GM21367 (cell line): ENCODE measurements around the gene CD4.
A peak's percentile ranks its signal among the peaks of the same experiment; 100 is the strongest.

Experiments used
- ATAC-seq: cut with Tn5 transposase; IDR thresholded peaks from one replicate; pipeline ENCODE4 v1.9.1; 2021; ENCODE audit not compliant: unreplicated experiment

Gene CD4

GRCh38 chr12:6765048-6765633, 24.2 kb upstream of the CD4 start:
- ATAC-seq, result no peak

GRCh38 chr12:6765634-6766581, 23.4 kb upstream of the CD4 start, which contains the start of gene PTMS:
PTMS (plus strand) TSS chr12:6766363; CDS start chr12:6766706, 343 bp downstream.
- ATAC-seq, result peak; percentile 12

- ATAC-seq, result peak; percentile 46
These were observed 22.5 kb upstream of the CD4 start for GRCh38 chr12:6766651-6767349.

- ATAC-seq, result no peak
These were observed 21.7 kb upstream of the CD4 start for GRCh38 chr12:6767353-6768319.

GRCh38 chr12:6768437-6768914, 20.9 kb upstream of the CD4 start:
- ATAC-seq, result no peak

- ATAC-seq, result no peak
These were observed 20.3 kb upstream of the CD4 start for GRCh38 chr12:6768990-6769389.

- no peak for ATAC-seq
These were observed 19.7 kb upstream of the CD4 start for GRCh38 chr12:6769666-6770065.

GRCh38 chr12:6770094-6770493, 19.2 kb upstream of the CD4 start:
- no peak for ATAC-seq

GRCh38 chr12:6770600-6770999, 18.7 kb upstream of the CD4 start:
- no peak for ATAC-seq

GRCh38 chr12:6771091-6771495, 18.2 kb upstream of the CD4 start:
- no peak for ATAC-seq

- ATAC-seq, result no peak
These were observed 17.6 kb upstream of the CD4 start for GRCh38 chr12:6771509-6772330.

GRCh38 chr12:6772331-6772695, 17.0 kb upstream of the CD4 start, which contains the start of gene LAG3:
LAG3 (plus strand) TSS chr12:6772520; CDS start chr12:6772853, 333 bp downstream.
- ATAC-seq, result no peak

GRCh38 chr12:6772726-6773589, 16.4 kb upstream of the CD4 start:
- no peak for ATAC-seq

GRCh38 chr12:6773590-6774351, 15.6 kb upstream of the CD4 start:
- no peak for ATAC-seq

- ATAC-seq, result no peak
These were observed 14.7 kb upstream of the CD4 start for GRCh38 chr12:6774499-6775062.

GRCh38 chr12:6775185-6776174, 13.8 kb upstream of the CD4 start:
- ATAC-seq, result no peak
